HG02970 (cell line): ENCODE results near the gene MAP2K5.

Experiments used
- ATAC-seq: cut with Tn5 transposase; IDR thresholded peaks from one replicate; pipeline ENCODE4 v1.9.1; 2021; ENCODE audit warnings: mild to moderate bottlenecking, moderate library complexity, moderate number of reproducible peaks; ENCODE audit not compliant: unreplicated experiment, low FRiP score

Gene MAP2K5

GRCh38 chr15:67829647-67830504 lies 287.4 kb downstream of the MAP2K5 start:
- ATAC-seq, result no peak

- ATAC-seq, result no peak
These were observed 288.9 kb downstream of the MAP2K5 start for GRCh38 chr15:67831363-67831762.

- ATAC-seq, result no peak
These were observed 289.6 kb downstream of the MAP2K5 start for GRCh38 chr15:67832031-67832551.

GRCh38 chr15:67832897-67833709 lies 290.6 kb downstream of the MAP2K5 start:
- no peak for ATAC-seq

- ATAC-seq, result no peak
These were observed 291.4 kb downstream of the MAP2K5 start for GRCh38 chr15:67833710-67834511.

- no peak for ATAC-seq
These were observed 292.2 kb downstream of the MAP2K5 start for GRCh38 chr15:67834581-67835296.

GRCh38 chr15:67835297-67836133 lies 293.0 kb downstream of the MAP2K5 start:
- ATAC-seq, result no peak

- ATAC-seq, result no peak
These were observed 293.6 kb downstream of the MAP2K5 start for GRCh38 chr15:67836134-67836455.

GRCh38 chr15:67836477-67836876 lies 294.0 kb downstream of the MAP2K5 start:
- ATAC-seq, result no peak

GRCh38 chr15:67836955-67837354 lies 294.5 kb downstream of the MAP2K5 start:
- ATAC-seq, result no peak

- no peak for ATAC-seq
These were observed 296.4 kb downstream of the MAP2K5 start for GRCh38 chr15:67838789-67839332.

GRCh38 chr15:67839499-67839928 lies 297.0 kb downstream of the MAP2K5 start:
- ATAC-seq, result peak; percentile 10

GRCh38 chr15:67839929-67840748 lies 297.6 kb downstream of the MAP2K5 start, which contains the start of gene RNU6-1:
RNU6-1 (minus strand) TSS chr15:67840045.
- peak; percentile 86 for ATAC-seq

GRCh38 chr15:67840749-67841512 lies 298.4 kb downstream of the MAP2K5 start:
- no peak for ATAC-seq

GRCh38 chr15:67841513-67841762 lies 298.9 kb downstream of the MAP2K5 start:
- no peak for ATAC-seq

- ATAC-seq, result no peak
These were observed 300.6 kb downstream of the MAP2K5 start for GRCh38 chr15:67843092-67843501.
